Tibial artery (tissue), 4 donors: ENCODE results near the gene PCK1.

Source experiments
- DNase-seq, 2 donors: peaks; one replicate each; pipeline ENCODE4 v3.0.0-alpha.2; 2019
- H3K27ac ChIP-seq, 2 donors: fragments of 200-600 bp; sonication (generic) in 1 of 2; 1 replicate in 1 of 2; 2 replicates in 1 of 2; pipeline ENCODE4 v1.5.1; 2018 to 2019; ENCODE audit warnings: mild to moderate bottlenecking in 1 of 2
- H3K27me3 ChIP-seq, 2 donors: fragments of 200-600 bp; sonication (generic) in 1 of 2; one replicate each; pipeline versions ENCODE4 v1.5.1 to v1.6.0; 2016 to 2019
- H3K36me3 ChIP-seq, 3 donors: fragments of 200-600 bp; sonication (generic) in 2 of 3; one replicate each; pipeline ENCODE4 v1.5.1; 2016 to 2019; ENCODE audit warnings: mild to moderate bottlenecking in 2 of 3
- H3K4me1 ChIP-seq, 4 donors: fragments of 200-600 bp; sonication (generic) in 2 of 4; 1 replicate in 3 of 4; 2 replicates in 1 of 4; pipeline ENCODE4 v1.5.1; 2016 to 2019
- H3K4me3 ChIP-seq, 2 donors: fragments of 200-600 bp; sonication (generic) in 1 of 2; 1 replicate in 1 of 2; 2 replicates in 1 of 2; pipeline ENCODE4 v1.5.1; 2018 to 2019; ENCODE audit warnings: mild to moderate bottlenecking in 2 of 2
- H3K9me3 ChIP-seq, 3 donors: fragments of 200-600 bp; sonication (generic) in 1 of 3; one replicate each; pipeline ENCODE4 v1.5.1; 2016 to 2019
- CTCF ChIP-seq, 2 experiments: fragments of 200-600 bp in 1 of 2; fragments of 450-650 bp in 1 of 2; IDR thresholded peaks; one replicate each; pipeline ENCODE4 v1.5.1; 2017 to 2019; ENCODE audit warnings: antibody characterized with exemption in 2 of 2, mild to moderate bottlenecking in 1 of 2, moderate library complexity in 1 of 2
- intact Hi-C: fragments of 100-400 bp; cut with DNase I; formaldehyde crosslinking; loops from one replicate; pipeline ENCODE4 v1.15.0; 2023; ENCODE audit warnings: low total_unique reads

PCK1 gene

GRCh38 chr20:57598491-57598890 is 37.6 kb downstream of the PCK1 start:
- TF ChIP-seq CTCF (IDR thresholded peaks at IDR 0.05): no peak
- peaks cover 0 to 17% (median 7%) of the 10 kb centered on the region in 4 donors for H3K4me1 ChIP-seq
- peaks cover 0 to 14% of the 10 kb centered on the region in 2 donors for H3K27me3 ChIP-seq
- intact Hi-C loops: no loop called here
- H3K4me3 ChIP-seq: no peak overlapping the region
- no peaks in the 10 kb centered on the region for H3K36me3 ChIP-seq
- H3K27ac ChIP-seq: no peak overlapping the region
- no peaks in the 10 kb centered on the region for H3K9me3 ChIP-seq
- DNase-seq: no peak

DNA sequence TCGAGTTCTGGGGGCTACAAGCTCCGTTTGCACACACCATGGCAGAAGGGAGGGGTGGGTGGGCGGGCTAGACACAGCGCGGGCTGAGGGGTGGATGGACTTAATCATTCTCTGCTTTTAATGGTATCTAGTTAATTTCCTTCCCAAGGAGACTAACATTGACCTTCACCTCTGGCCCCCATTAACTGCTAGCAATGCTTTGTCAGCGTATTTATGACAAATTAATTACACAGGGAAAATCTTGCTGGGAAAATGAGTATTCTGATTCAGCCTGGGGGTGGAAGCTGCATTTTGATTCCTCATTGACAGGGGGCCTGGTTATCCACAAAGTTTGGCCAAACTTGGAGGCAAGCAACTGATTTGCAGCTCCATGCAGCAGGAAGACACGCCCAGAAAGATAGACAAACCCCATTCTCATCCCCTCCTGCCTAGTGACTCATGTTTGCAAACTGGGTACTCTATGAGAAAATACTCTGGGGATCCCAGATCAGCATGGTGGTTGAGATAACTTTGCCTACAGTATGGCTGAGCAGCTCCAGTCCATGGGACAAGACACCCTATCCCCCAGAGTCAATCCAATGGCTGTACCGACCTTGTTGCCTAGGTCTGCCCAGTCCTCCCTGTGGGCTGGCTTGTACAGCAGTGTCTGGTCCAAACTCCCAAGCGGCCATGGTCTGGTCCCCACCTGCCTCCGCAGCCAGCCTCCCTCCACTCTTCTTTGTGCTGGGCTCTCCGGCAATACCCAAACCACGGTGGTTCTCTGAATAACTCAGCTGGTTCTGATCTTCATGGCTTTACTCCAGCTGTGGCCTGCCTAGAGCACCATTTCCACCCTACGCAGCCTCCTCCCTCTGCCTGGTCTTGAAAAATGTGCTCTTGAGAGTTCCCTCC is 39.7 kb downstream of the PCK1 start:
- H3K27ac ChIP-seq: no peak overlapping the region
- peaks cover 0 to 14% of the 10 kb centered on the region in 2 donors for H3K27me3 ChIP-seq
- no peak for TF ChIP-seq CTCF (IDR thresholded peaks at IDR 0.05)
- no peak overlapping the region for H3K4me3 ChIP-seq
- no peaks in the 10 kb centered on the region for H3K36me3 ChIP-seq
- H3K4me1 ChIP-seq: peaks cover 0 to 9% (median 7%) of the 10 kb centered on the region in 4 donors
- intact Hi-C loops: loop anchor here (1.0 kb wide), 1 partner anchor 610 kb away; no protein-coding TSS in a partner anchor
- DNase-seq: no peak
- no peaks in the 10 kb centered on the region for H3K9me3 ChIP-seq

- Histone ChIP-seq H3K27me3 (peaks cover 0 to 13% of the 10 kb centered on the region in 2 donors), H3K4me3 (no peak overlapping the region), H3K9me3 (no peaks in the 10 kb centered on the region), H3K4me1 (peaks cover 0 to 9% (median 7%) of the 10 kb centered on the region in 4 donors), H3K27ac (no peak overlapping the region), H3K36me3 (no peaks in the 10 kb centered on the region)
- intact Hi-C loops: no loop called here
- DNase-seq: no peak
- TF ChIP-seq CTCF (IDR thresholded peaks at IDR 0.05): no peak
Observed at GRCh38 chr20:57601211-57601570, 40.3 kb downstream of the PCK1 start.

- H3K36me3 ChIP-seq: no peaks in the 10 kb centered on the region
- H3K9me3 ChIP-seq: no peaks in the 10 kb centered on the region
- intact Hi-C loops: no loop called here
- no peak overlapping the region for H3K27ac ChIP-seq
- TF ChIP-seq CTCF (IDR thresholded peaks at IDR 0.05): no peak
- H3K4me3 ChIP-seq: no peak overlapping the region
- peaks cover 0 to 6% (median 5%) of the 10 kb centered on the region in 4 donors for H3K4me1 ChIP-seq
- DNase-seq: no peak
- peaks cover 0 to 8% of the 10 kb centered on the region in 2 donors for H3K27me3 ChIP-seq
Observed at GRCh38 chr20:57601737-57602136, 40.8 kb downstream of the PCK1 start.

DNA sequence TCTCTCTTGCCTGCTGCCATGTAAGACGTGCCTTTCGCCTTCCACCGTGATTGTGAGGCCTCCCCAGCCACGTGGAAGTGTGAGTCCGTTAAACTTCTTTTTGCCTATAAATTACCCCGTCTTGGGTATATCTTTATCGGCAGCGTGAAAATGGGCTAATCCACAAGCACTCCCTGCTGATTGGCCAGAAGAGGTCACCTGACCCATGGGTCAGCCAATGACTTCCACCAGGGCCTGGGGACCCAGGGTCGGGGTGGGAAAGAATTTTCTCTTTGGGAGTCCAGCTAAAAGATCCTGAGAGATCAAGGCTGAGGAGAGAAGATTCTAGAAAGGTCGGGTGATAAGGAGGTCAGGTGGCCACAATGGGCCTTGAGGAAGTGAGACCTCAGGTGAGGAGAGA is 42.2 kb downstream of the PCK1 start:
- Histone ChIP-seq H3K27me3 (peaks cover 0 to under 1% of the 10 kb centered on the region in 2 donors), H3K9me3 (no peaks in the 10 kb centered on the region), H3K4me3 (no peak overlapping the region), H3K27ac (no peak overlapping the region), H3K36me3 (no peaks in the 10 kb centered on the region), H3K4me1 (no peaks in the 10 kb centered on the region)
- DNase-seq: no peak
- intact Hi-C loops: no loop called here
- no peak for TF ChIP-seq CTCF (IDR thresholded peaks at IDR 0.05)
